T-helper 1 cell treated with Interleukin-12 subunit alpha and Interleukin-12 subunit beta and Interleukin-4 antibody, amounts not matched to agents 30 ng/mL and 1 ng/mL, for 36 hours (primary cell): ENCODE data around the gene ZNF512. TPM values are rescaled to one million over a fixed set of nuclear protein-coding genes. Genes with fewer than 3 reads are reported as not detected.
"Not testable (repeated sequence)": the region's sequence is repeated elsewhere in the genome, so short reads cannot be mapped to it uniquely, and the experiment has no call there.

Experiments
- intact Hi-C: fragments of 100-400 bp; cut with micrococcal nuclease; formaldehyde crosslinking; loops from one replicate; pipeline ENCODE4 v1.15.1; 2024
- total RNA-seq: library from RNA; stranded (reverse); gene quantifications from 2 replicates; pipeline ENCODE4 v1.2.3, GENCODE V29; 2022

The ZNF512 gene, protein sequence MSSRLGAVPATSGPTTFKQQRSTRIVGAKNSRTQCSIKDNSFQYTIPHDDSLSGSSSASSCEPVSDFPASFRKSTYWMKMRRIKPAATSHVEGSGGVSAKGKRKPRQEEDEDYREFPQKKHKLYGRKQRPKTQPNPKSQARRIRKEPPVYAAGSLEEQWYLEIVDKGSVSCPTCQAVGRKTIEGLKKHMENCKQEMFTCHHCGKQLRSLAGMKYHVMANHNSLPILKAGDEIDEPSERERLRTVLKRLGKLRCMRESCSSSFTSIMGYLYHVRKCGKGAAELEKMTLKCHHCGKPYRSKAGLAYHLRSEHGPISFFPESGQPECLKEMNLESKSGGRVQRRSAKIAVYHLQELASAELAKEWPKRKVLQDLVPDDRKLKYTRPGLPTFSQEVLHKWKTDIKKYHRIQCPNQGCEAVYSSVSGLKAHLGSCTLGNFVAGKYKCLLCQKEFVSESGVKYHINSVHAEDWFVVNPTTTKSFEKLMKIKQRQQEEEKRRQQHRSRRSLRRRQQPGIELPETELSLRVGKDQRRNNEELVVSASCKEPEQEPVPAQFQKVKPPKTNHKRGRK
- 36.8 and 39.1 TPM in 2 replicates for total RNA-seq

DNA sequence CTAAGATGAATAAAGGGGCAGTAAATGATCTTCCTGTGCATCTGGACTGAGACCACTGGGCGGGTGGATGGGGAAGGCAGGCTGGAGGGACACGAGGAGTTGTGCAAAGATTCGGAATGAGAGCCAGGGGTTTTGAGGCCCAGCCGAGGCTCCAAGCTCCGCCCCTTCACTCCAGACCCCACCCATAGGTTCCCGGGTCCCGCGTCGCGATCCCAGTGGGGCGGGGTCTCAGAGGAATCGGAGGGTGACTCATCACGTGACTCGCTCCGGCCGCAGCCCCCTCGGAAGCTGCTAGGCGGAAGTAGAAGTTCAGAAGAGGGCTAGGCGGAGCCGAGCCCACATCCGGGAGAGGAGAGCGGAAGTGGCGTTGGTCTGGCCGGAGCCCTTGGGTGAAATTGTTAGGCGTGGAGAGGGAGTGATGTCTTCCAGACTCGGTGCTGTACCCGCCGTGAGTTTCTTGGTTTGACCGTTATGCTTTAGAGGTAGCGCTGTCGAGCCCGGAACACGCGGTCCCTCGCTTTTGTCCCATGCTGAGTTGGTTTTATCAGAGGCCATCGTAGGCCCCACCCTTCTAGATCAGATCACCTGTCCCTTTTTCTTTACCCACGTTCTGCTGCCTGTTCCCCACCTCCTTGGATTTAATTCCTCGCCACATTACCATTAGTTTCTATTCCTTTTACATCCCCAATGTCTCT lies at the start of gene ZNF512:
Gene ZNF512, plus strand, starts transcription at position 348 of the 695 bp plus-strand sequence. Its CDS starts 71 bp downstream, at position 419.
- intact Hi-C loops: loop anchor here (1.0 to 5.0 kb wide), 10 partner anchors 45 to 309 kb away; partner anchors contain the start of genes BABAM2, EIF2B4, IFT172 and MRPL33

- intact Hi-C loops: no loop called here
Observed at GRCh38 chr2:27537287-27537686, 45.6 kb upstream of the ZNF512 start.

DNA sequence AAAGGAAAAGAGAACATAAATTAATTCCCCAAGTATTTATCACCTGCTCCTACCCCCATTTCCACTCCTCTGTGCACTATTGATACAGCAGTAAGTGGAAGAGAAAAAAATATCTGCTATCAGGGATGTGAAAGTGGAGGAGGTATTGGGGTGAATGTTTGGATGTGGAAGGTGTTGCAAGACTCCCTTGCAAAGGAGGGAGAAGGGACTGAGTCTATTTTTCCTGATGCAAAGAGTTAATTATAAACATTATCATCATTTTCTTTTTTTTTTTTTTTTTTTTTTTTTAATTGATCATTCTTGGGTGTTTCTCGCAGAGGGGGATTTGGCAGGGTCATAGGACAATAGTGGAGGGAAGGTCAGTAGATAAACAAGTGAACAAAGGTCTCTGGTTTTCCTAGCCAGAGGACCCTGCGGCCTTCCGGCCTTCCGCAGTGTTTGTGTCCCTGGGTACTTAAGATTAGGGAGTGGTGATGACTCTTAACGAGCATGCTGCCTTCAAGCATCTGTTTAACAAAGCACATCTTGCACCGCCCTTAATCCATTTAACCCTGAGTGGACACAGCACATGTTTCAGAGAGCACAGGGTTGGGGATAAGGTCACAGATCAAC lies 43.9 kb upstream of the ZNF512 start:
- intact Hi-C loops: not testable (repeated sequence)

DNA sequence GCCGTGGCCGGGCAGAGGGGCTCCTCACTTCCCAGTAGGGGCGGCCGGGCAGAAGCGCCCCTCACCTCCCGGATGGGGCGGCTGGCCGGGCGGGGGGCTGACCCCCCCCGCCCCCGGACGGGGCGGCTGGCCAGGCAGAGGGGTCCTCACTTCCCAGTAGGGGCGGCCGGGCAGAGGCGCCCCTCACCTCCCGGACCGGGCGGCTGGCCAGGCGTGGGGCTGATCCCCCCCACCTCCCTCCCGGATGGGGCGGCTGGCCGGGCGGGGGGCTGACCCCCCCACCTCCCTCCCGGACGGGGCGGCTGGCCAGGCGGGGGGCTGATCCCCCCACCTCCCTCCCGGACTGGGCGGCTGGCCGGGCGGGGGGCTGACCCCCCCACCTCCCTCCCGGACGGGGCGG lies 43.2 kb upstream of the ZNF512 start:
- intact Hi-C loops: not testable (repeated sequence)

DNA sequence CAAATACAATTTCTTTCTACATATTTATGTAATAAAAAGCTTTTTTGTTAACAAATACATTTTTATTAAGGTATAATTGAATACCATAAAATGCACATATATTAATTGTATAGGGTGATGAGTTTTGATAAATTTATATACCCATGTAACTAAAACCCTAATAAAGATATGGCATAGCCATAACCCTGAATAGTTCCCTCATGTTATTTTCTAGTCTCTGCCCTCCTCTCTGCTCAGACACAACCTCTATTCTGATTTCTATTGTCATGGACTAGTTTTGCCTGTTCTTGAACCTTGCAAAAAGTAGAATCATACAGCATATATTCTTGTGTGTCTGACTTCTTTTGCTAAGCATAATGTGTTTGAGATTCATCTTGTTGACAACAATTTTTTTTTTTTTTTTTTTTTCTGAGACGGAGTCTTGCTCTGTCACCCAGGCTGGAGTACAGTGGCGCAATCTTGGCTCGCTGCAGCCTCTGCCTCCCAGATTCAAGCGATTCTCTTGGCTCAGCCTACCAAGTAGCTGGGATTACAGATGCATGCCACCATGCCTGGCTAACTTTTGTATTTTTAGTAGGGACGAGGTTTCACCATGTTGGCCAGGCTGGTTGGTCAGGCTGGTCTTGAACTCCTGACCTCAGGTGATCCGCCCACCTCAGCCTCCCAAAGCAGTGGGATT lies 38.6 kb upstream of the ZNF512 start:
- intact Hi-C loops: no loop called here

DNA sequence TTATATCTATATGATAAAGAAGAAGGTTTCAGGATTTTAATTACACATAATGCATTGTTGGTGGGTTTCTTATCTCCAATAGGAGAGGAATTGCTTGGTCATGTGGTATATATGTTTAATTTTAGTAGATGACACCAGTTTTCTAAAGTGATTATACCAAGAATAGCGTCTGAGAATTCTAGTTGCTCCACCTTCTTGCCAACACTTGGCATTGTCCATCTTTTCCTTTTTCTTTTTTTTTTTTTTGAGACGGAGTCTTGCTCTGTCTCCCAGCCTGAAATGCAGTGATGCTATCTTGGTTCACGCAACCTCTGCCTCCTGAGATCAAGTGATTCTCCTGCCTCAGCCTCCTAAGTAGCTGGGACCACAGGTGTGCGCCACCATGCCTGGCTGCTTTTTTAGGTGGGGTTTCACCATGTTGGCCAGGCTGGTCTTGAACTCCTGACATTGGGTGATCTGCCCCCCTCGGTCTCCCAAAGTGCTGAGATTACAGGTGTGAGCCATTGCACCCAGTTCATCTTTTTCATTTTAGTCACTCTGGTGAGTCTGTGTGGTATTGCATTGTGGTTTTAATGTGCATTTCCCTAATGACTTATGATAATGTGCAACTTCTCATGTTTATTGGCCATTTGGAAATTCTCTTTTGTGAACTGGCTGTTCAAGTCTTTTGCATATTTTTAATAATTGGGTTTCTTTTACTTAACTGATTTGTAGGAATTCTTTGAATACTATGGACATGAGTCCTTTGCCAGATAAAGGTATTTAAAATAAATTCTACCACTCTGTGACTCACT lies 37.3 kb upstream of the ZNF512 start:
- intact Hi-C loops: no loop called here

GRCh38 chr2:27549303-27549702 lies 33.5 kb upstream of the ZNF512 start:
- intact Hi-C loops: no loop called here

- intact Hi-C loops: no loop called here
Observed at GRCh38 chr2:27551514-27551913, 31.3 kb upstream of the ZNF512 start.

DNA sequence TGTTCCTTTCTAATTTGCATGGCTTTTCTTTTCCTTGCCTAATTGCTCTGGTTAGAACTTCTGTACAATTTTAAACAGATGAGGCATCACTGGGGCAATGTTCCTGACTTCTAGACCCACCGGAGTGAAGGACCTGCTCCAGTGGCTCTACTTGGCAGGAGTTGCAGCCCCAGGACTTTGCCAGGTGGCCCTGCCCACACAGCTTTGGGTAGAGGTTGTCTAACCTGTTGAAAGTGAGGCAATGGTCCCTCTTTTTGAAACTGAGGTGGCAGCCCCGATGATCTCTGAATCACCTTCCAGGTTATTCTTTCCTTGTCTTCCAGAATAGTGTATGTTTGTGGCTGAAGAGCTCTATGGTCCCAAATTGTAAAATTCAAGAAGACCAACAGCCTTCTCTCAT lies 29.9 kb upstream of the ZNF512 start:
- intact Hi-C loops: no loop called here

GRCh38 chr2:27554451-27554850 lies 28.4 kb upstream of the ZNF512 start:
- intact Hi-C loops: not testable (repeated sequence)

GRCh38 chr2:27559228-27559627 lies 23.6 kb upstream of the ZNF512 start:
- intact Hi-C loops: no loop called here

DNA sequence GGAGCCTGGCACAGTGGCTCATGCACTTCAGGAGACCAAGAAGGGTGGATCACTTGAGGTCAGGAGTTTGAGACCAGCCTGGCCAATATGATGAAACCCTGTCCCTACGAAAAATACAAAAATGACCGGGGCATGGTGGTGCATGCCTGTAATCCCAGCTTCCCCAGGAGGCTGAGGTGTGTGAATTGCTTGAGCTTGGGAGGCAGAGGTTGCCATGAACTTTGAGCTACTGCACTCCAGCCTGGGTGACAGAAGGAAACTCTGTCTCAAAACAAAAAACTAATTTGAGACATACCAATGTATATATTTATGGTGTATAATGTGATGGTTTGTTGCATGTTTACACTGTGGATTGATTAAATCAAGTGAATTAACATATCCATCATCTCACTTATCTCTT lies 21.8 kb upstream of the ZNF512 start:
- intact Hi-C loops: no loop called here

DNA sequence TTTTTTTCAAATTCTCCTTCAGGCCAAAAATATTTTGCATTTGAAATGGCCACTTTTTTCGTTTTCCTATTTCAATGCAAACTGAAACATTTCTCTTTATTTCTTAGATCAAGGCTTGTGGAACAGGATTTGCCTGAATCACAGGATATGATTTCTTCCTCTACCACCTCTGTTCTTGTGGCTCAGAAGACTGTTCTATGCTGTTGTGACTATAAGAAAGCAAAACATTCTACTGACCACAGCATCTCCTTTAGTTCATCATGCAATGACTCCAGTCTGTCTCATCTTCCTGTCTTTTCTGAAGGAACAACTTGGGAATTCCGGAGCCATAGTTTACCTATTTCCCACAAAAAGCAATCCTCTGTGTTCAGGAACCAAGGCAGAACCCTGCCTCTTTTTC lies 16.2 kb upstream of the ZNF512 start:
- intact Hi-C loops: no loop called here

DNA sequence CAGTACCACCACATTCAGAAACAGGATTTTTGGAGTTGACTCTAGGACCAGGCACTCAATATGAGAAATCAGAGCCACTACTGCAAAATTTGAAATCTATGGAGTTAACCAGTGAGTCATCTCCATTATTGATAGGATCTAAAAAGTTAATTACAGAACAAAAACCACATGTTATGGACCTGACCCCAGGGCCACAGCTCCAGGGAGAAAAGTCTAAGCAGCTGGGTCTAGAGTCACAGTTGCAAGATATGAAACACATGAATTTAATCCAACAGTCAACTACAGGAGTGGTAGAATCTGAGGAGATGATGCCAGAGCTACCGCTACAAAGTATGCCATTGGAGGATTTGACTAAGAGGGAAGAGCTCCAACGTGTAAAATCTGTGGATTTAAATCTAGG lies 13.4 kb upstream of the ZNF512 start:
- intact Hi-C loops: no loop called here

- intact Hi-C loops: no loop called here
Observed at GRCh38 chr2:27571197-27571596, 11.6 kb upstream of the ZNF512 start.

DNA sequence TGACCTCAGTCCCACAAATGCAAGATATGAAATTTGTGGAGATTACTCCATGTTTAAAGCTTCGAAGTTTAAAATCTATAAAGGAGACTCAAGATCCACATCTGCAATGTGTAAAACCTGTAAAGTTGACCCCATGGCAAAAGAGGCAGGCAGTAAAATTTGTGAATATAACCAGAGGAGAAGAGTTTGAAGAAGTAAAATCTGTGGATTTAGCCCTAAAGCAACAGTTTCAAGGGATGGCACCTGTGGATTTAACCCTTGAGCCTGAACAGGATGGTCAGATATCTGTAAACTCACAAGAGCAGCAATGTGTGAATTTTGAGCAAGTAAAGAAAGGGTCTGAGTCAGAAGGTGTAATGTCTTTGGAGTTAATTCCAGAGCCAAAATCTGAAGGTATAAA lies 11.2 kb upstream of the ZNF512 start:
- intact Hi-C loops: no loop called here

GRCh38 chr2:27572439-27572838 lies 10.4 kb upstream of the ZNF512 start:
- intact Hi-C loops: no loop called here

DNA sequence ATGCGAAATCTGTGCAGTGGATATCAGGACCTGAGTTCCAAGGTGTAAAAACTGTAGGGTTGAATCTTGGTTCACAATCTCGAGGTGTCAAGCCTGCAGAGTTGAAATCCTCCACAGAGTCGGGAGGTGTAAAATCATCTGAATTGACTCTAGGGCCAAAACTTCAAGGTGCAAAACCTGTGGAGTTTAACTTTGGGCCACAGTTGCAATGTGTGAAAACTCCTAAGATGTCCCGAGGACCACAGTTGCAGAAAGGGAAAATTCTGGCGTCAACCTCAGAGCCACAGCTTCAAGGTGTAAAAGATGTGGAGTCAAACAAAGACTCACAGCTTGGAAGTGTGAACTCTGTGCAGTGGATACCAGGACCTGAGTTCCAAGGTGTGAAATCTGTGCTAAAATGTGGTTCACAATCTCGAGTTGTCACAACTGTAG lies 9.8 kb upstream of the ZNF512 start:
- intact Hi-C loops: no loop called here

GRCh38 chr2:27573452-27573851 lies 9.4 kb upstream of the ZNF512 start:
- intact Hi-C loops: no loop called here

DNA sequence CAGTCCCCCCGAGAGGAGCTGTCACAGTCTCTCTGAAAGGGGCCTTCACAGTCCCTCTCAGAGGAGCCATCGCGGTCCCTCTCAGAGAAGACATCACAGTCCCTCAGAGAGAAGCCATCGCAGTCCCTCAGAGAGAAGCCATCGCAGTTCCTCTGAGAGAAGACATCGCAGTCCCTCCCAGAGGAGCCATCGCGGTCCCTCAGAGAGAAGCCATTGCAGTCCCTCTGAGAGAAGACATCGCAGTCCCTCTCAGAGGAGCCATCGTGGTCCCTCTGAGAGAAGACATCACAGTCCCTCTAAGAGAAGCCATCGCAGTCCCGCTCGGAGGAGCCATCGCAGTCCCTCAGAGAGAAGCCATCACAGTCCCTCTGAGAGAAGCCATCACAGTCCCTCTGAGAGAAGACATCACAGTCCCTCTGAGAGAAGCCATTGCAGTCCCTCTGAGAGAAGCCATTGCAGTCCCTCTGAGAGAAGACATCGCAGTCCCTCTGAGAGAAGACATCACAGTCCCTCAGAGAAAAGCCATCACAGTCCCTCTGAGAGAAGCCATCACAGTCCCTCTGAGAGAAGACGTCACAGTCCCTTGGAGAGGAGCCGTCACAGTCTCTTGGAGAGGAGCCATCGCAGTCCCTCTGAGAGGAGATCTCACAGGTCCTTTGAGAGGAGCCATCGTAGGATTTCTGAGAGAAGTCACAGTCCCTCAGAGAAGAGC lies 1.3 kb upstream of the ZNF512 start:
- intact Hi-C loops: loop anchor here (1.0 to 5.0 kb wide), 5 partner anchors 57 to 311 kb away; partner anchors contain the start of genes BABAM2, MPV17, MRPL33 and RBKS
